ENCODE measurements around the gene OLFML1.

Gene OLFML1

GRCh38 chr11:7528514-7529049 lies 43.3 kb downstream of the OLFML1 start:
- no peaks in the 10 kb centered on the region for H3K27me3 ChIP-seq (ENCODE audit: low read depth, low read length)
- H3K9me3 ChIP-seq (ENCODE audit: insufficient read depth, low read length), result no peaks in the 10 kb centered on the region
- no peak overlapping the region for H3K4me3 ChIP-seq (ENCODE audit: low read length)
- H3K36me3 ChIP-seq (replicated peaks; ENCODE audit: low read depth, low read length), result peaks cover 43% of the 10 kb centered on the region
- no peak overlapping the region for H2AFZ ChIP-seq (ENCODE audit: low read depth, low read length)
- H3K27ac ChIP-seq (ENCODE audit: low read length), result no peak overlapping the region
- H3K4me2 ChIP-seq (ENCODE audit: low read length), result peak overlapping the region; percentile 20; the same call in 1 of the 2 replicates
- peaks cover 80% of the 10 kb centered on the region for H3K4me1 ChIP-seq (ENCODE audit: low read length)
- TF ChIP-seq, protein P1, sequence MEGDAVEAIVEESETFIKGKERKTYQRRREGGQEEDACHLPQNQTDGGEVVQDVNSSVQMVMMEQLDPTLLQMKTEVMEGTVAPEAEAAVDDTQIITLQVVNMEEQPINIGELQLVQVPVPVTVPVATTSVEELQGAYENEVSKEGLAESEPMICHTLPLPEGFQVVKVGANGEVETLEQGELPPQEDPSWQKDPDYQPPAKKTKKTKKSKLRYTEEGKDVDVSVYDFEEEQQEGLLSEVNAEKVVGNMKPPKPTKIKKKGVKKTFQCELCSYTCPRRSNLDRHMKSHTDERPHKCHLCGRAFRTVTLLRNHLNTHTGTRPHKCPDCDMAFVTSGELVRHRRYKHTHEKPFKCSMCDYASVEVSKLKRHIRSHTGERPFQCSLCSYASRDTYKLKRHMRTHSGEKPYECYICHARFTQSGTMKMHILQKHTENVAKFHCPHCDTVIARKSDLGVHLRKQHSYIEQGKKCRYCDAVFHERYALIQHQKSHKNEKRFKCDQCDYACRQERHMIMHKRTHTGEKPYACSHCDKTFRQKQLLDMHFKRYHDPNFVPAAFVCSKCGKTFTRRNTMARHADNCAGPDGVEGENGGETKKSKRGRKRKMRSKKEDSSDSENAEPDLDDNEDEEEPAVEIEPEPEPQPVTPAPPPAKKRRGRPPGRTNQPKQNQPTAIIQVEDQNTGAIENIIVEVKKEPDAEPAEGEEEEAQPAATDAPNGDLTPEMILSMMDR (IDR thresholded peaks at IDR 0.05; ENCODE audit: low read depth, low read length), result no peak
- TF ChIP-seq EZH2phosphoT487 (IDR thresholded peaks at IDR 0.05; ENCODE audit: low read depth), result no peak
- H3K79me2 ChIP-seq (ENCODE audit: low read length), result peaks cover 99% of the 10 kb centered on the region
- H3K9ac ChIP-seq (ENCODE audit: low read length), result no peak overlapping the region
- H4K20me1 ChIP-seq (ENCODE audit: insufficient read depth, low read length), result peaks cover 80% of the 10 kb centered on the region

GRCh38 chr11:7530013-7530640 lies 44.8 kb downstream of the OLFML1 start:
- peaks cover 80% of the 10 kb centered on the region for H4K20me1 ChIP-seq (ENCODE audit: insufficient read depth, low read length)
- H3K4me1 ChIP-seq (ENCODE audit: low read length), result peaks cover 80% of the 10 kb centered on the region
- no peaks in the 10 kb centered on the region for H3K9me3 ChIP-seq (ENCODE audit: insufficient read depth, low read length)
- peaks cover 39% of the 10 kb centered on the region for H3K36me3 ChIP-seq (replicated peaks; ENCODE audit: low read depth, low read length)
- H3K79me2 ChIP-seq (ENCODE audit: low read length), result peaks cover 98% of the 10 kb centered on the region
- no peak overlapping the region for H3K4me3 ChIP-seq (ENCODE audit: low read length)
- H3K9ac ChIP-seq (ENCODE audit: low read length), result no peak overlapping the region; the same call in 1 of the 2 replicates
- H3K27me3 ChIP-seq (ENCODE audit: low read depth, low read length), result no peaks in the 10 kb centered on the region
- TF ChIP-seq, protein P1 (IDR thresholded peaks at IDR 0.05; ENCODE audit: low read depth, low read length), result no peak
- peak overlapping the region; percentile 57 for H3K4me2 ChIP-seq (ENCODE audit: low read length)
- H2AFZ ChIP-seq (ENCODE audit: low read depth, low read length), result no peak overlapping the region
- H3K27ac ChIP-seq (ENCODE audit: low read length), result peak overlapping the region; percentile 42

DNA sequence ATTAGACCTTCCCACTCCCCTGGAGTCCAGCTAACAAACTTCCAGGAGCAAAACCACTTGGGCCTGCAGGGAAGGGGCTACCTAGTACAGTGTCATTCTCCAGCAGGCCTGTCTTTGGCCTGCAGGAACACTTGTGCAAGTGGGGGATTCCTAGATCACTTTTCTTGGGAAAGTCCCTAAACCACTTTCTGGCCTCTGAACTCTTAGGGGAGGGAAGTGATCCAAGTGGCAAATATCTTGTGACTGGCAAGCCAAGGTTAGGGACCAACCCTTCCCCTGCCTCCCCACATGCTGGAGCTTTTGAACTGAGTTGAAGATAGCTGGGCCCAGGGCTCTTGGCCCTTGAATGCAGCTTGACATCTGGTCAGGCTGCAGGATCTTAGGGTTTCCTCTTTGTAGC lies 45.7 kb downstream of the OLFML1 start:
- Histone ChIP-seq H3K9ac (ENCODE audit: low read length) (no peak overlapping the region; the same call in 1 of the 2 replicates), H2AFZ (ENCODE audit: low read depth, low read length) (no peak overlapping the region), H3K4me3 (ENCODE audit: low read length) (peak overlapping the region; percentile 4; the same call in 1 of the 2 replicates), H3K4me1 (ENCODE audit: low read length) (peaks cover 89% of the 10 kb centered on the region), H3K79me2 (ENCODE audit: low read length) (peaks cover 98% of the 10 kb centered on the region), H4K20me1 (ENCODE audit: insufficient read depth, low read length) (peaks cover 80% of the 10 kb centered on the region), H3K27ac (ENCODE audit: low read length) (peak overlapping the region; percentile 42), H3K9me3 (ENCODE audit: insufficient read depth, low read length) (no peaks in the 10 kb centered on the region), H3K4me2 (ENCODE audit: low read length) (peak overlapping the region; percentile 57), H3K36me3 (replicated peaks; ENCODE audit: low read depth, low read length) (peaks cover 36% of the 10 kb centered on the region), H3K27me3 (ENCODE audit: low read depth, low read length) (no peaks in the 10 kb centered on the region)
- TF ChIP-seq, protein P1 (IDR thresholded peaks at IDR 0.05; ENCODE audit: low read depth, low read length), result no peak
- TF ChIP-seq EZH2phosphoT487 (IDR thresholded peaks at IDR 0.05; ENCODE audit: low read depth), result no peak

- H3K4me3 ChIP-seq (ENCODE audit: low read length), result no peak overlapping the region
- H3K79me2 ChIP-seq (ENCODE audit: low read length), result peaks cover 98% of the 10 kb centered on the region
- H3K9me3 ChIP-seq (ENCODE audit: insufficient read depth, low read length), result no peaks in the 10 kb centered on the region
- H2AFZ ChIP-seq (ENCODE audit: low read depth, low read length), result no peak overlapping the region
- H3K27ac ChIP-seq (ENCODE audit: low read length), result peak overlapping the region; percentile 86; the same call in 1 of the 2 replicates
- no peak overlapping the region for H3K9ac ChIP-seq (ENCODE audit: low read length)
- TF ChIP-seq EZH2phosphoT487 (IDR thresholded peaks at IDR 0.05; ENCODE audit: low read depth), result no peak
- TF ChIP-seq, protein P1 (IDR thresholded peaks at IDR 0.05; ENCODE audit: low read depth, low read length), result no peak
- H3K4me1 ChIP-seq (ENCODE audit: low read length), result peaks cover 83% of the 10 kb centered on the region
- H4K20me1 ChIP-seq (ENCODE audit: insufficient read depth, low read length), result peaks cover 84% of the 10 kb centered on the region
- 0 out of 2 replicates have a peak overlapping the region, but pooled peaks have one; percentile 91 for H3K4me2 ChIP-seq (ENCODE audit: low read length)
- H3K27me3 ChIP-seq (ENCODE audit: low read depth, low read length), result no peaks in the 10 kb centered on the region
- H3K36me3 ChIP-seq (replicated peaks; ENCODE audit: low read depth, low read length), result peaks cover 44% of the 10 kb centered on the region
These were observed 47.3 kb downstream of the OLFML1 start for GRCh38 chr11:7532405-7533145.

Data from OCI-LY3 (cell line).